ENCODE results near the gene EOMES.
A peak's percentile ranks its signal among the peaks of the same experiment; 100 is the strongest.
"Not testable (repeated sequence)": the region's sequence is repeated elsewhere in the genome, so short reads cannot be mapped to it uniquely, and the experiment has no call there.

The EOMES gene

GRCh38 chr3:27721717-27722564 lies at the start of gene EOMES:
Gene EOMES, minus strand, starts transcription at chr3:27722323. Its CDS starts 29 bp downstream, at chr3:27722294.
- peak; percentile 61 for DNase-seq

- not testable (repeated sequence) for DNase-seq
Measured at GRCh38 chr3:27770384-27770783, 48.3 kb upstream of the EOMES start.

GRCh38 chr3:27767000-27767399 lies 44.9 kb upstream of the EOMES start:
- no peak for DNase-seq

- DNase-seq: peak; percentile 83
Measured at GRCh38 chr3:27758083-27758482, 36.0 kb upstream of the EOMES start.

- no peak for DNase-seq
Measured at GRCh38 chr3:27756877-27757276, 34.8 kb upstream of the EOMES start.

GRCh38 chr3:27752926-27753325 lies 30.8 kb upstream of the EOMES start:
- DNase-seq: no peak

GRCh38 chr3:27749643-27750042 lies 27.5 kb upstream of the EOMES start:
- no peak for DNase-seq

GRCh38 chr3:27746838-27747237 lies 24.7 kb upstream of the EOMES start:
- DNase-seq: no peak

GRCh38 chr3:27740854-27741253 lies 18.7 kb upstream of the EOMES start:
- no peak for DNase-seq

- no peak for DNase-seq
Measured at GRCh38 chr3:27737091-27737490, 15.0 kb upstream of the EOMES start.

GRCh38 chr3:27730774-27731659 lies 8.9 kb upstream of the EOMES start:
- DNase-seq: no peak

GRCh38 chr3:27729748-27730611 lies 7.9 kb upstream of the EOMES start:
- peak; percentile 26 for DNase-seq

- no peak for DNase-seq
Measured at GRCh38 chr3:27729325-27729724, 7.2 kb upstream of the EOMES start.

- DNase-seq: peak; percentile 31
Measured at GRCh38 chr3:27728195-27729087, 6.3 kb upstream of the EOMES start.

GRCh38 chr3:27726240-27726639 lies 4.1 kb upstream of the EOMES start:
- no peak for DNase-seq

GRCh38 chr3:27724459-27725197 lies 2.5 kb upstream of the EOMES start:
- DNase-seq: no peak

GRCh38 chr3:27723815-27724458 lies 1.8 kb upstream of the EOMES start:
- DNase-seq: no peak

GRCh38 chr3:27723456-27723814 lies 1.3 kb upstream of the EOMES start:
- no peak for DNase-seq

- DNase-seq: peak; percentile 21
Measured at GRCh38 chr3:27723001-27723445, 900 bp upstream of the EOMES start.

All from EL (cell line).